PFSK-1 (cell line): ENCODE results near the gene TMEM109.

Experiments used
- FOXP2 ChIP-seq: optimal IDR thresholded peaks from 2 replicates; pipeline ENCODE3; 2011; ENCODE audit warnings: borderline replicate concordance, control low read depth, inconsistent platforms; ENCODE audit not compliant: insufficient read depth; ENCODE audit errors: extremely low read length, extremely low read depth
- POLR2AphosphoS5 ChIP-seq: IDR thresholded peaks from 2 replicates; pipeline ENCODE4 v1.6.1; 2012; ENCODE audit warnings: low read depth, mild to moderate bottlenecking, control low read depth, low read length, moderate library complexity
- SIN3A ChIP-seq: IDR thresholded peaks from 2 replicates; pipeline ENCODE4 v1.6.1; 2012; ENCODE audit warnings: mild to moderate bottlenecking, low read length, moderate library complexity, borderline replicate concordance; ENCODE audit not compliant: insufficient read depth
- TAF1 ChIP-seq: IDR thresholded peaks from 2 replicates; pipeline ENCODE4 v1.6.1; 2012; ENCODE audit warnings: low read length, control low read depth, borderline replicate concordance; ENCODE audit not compliant: insufficient read depth
- TF ChIP-seq, protein P1 (sequence below), 2 experiments: IDR thresholded peaks; 2 replicates each; pipeline versions ENCODE4 v1.6.1 to v1.8.0; 2011 to 2012; ENCODE audit warnings: low read depth in 2 of 2, low read length in 2 of 2, control low read depth in 1 of 2, inconsistent platforms in 1 of 2, mild to moderate bottlenecking in 1 of 2, moderate library complexity in 1 of 2; ENCODE audit not compliant: insufficient read depth in 1 of 2

TMEM109 gene

DNA sequence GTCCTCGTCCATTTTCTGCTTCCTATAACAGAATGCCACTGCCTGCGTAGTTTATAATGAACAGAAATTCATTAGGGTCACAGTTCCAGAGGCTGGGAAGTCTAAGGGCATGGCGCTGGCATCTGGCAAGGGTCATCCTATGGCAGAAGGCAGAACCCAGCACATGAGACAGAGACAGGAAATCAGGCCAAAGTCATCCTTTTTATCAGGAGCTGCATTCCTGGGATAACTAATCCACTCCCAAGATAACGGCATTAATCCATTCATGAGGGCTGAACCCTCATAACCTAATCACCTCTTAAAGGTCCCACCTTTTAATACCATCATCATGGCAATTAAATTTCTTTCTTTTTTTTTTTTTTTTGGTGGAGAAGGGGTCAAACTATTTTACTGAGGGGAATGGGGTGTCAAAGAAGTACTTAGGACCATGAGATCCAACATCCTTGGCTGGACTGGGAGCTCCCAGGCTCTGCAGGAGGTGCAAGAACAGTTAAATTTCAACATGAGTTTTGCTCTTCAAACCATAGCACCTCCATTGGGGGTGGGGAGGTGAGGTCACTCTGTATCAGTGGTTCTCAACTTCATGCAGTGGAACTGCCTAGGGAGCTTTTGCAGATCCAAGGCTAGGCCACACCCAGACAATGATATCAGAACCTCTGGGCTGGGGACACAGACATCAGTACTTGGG lies 4.4 kb downstream of the TMEM109 start:
- TF ChIP-seq SIN3A (no peak), FOXP2 (no peak), POLR2AphosphoS5 (no peak), TAF1 (no peak)
- TF ChIP-seq, protein P1, sequence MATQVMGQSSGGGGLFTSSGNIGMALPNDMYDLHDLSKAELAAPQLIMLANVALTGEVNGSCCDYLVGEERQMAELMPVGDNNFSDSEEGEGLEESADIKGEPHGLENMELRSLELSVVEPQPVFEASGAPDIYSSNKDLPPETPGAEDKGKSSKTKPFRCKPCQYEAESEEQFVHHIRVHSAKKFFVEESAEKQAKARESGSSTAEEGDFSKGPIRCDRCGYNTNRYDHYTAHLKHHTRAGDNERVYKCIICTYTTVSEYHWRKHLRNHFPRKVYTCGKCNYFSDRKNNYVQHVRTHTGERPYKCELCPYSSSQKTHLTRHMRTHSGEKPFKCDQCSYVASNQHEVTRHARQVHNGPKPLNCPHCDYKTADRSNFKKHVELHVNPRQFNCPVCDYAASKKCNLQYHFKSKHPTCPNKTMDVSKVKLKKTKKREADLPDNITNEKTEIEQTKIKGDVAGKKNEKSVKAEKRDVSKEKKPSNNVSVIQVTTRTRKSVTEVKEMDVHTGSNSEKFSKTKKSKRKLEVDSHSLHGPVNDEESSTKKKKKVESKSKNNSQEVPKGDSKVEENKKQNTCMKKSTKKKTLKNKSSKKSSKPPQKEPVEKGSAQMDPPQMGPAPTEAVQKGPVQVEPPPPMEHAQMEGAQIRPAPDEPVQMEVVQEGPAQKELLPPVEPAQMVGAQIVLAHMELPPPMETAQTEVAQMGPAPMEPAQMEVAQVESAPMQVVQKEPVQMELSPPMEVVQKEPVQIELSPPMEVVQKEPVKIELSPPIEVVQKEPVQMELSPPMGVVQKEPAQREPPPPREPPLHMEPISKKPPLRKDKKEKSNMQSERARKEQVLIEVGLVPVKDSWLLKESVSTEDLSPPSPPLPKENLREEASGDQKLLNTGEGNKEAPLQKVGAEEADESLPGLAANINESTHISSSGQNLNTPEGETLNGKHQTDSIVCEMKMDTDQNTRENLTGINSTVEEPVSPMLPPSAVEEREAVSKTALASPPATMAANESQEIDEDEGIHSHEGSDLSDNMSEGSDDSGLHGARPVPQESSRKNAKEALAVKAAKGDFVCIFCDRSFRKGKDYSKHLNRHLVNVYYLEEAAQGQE (IDR thresholded peaks at IDR 0.05; ENCODE audit: insufficient read depth in 1 of 2, low read depth in 2 of 2, low read length in 2 of 2): no peak

DNA sequence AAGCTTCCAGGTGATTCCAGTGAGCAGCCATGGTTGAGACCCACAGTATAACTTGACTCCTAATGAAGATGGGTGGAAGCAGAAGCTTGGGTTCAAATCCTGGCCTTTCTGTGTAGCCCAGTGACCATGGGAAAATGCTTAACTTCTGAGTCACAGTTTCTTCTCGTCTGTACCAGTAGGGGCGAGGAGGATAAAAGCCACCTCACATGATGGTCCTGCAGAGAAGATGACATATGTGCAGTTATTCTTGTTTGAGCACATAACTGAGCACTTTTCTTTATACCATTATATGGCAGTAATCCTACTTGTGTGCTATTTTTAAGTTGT lies 4.9 kb downstream of the TMEM109 start:
- TF ChIP-seq FOXP2 (no peak), TAF1 (no peak), SIN3A (no peak), POLR2AphosphoS5 (no peak)
- TF ChIP-seq, protein P1 (IDR thresholded peaks at IDR 0.05; ENCODE audit: insufficient read depth in 1 of 2, low read depth in 2 of 2, low read length in 2 of 2): no peak

DNA sequence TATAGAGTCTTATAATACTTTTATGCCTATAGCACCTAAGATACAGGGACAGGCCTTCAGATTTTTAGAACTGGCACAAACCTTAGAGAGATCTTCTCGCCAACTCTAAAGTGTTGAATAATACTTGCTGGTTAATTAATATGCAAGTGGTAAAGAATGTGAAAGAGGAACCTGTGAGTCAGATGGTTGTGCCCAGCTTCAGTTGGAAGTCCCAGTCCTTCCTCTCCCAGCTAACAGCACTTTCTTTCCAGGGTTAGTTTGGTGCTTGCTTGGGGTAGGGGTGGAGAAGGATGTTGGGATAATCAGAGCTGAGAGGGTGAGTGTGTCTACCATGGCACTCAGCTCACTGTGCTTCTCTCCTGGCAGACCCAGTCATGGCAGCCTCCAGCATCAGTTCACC lies 5.4 kb downstream of the TMEM109 start:
- TF ChIP-seq TAF1 (no peak), POLR2AphosphoS5 (no peak), SIN3A (no peak), FOXP2 (no peak)
- TF ChIP-seq, protein P1 (IDR thresholded peaks at IDR 0.05; ENCODE audit: insufficient read depth in 1 of 2, low read depth in 2 of 2, low read length in 2 of 2): no peak

DNA sequence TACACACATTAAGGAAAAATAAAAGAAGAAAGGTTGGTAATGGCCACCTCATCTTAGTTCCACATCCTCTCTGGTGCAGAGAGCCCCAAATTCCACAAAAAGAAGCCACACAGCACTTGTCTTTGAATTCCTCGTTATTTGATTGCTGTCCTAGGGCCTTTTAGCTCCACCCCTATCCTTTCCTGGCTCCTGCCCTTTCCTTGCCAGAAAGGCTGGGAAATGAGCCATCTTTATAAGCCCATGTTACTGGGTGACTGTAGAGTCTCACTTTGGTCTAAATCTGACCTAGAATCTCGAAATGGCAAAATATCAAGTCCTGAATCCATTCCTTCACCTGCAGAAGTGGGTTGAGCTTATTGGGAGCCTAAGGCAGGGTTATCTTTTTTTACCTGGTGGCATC lies 6.0 kb downstream of the TMEM109 start:
- TF ChIP-seq, protein P1 (IDR thresholded peaks at IDR 0.05; ENCODE audit: insufficient read depth in 1 of 2, low read depth in 2 of 2, low read length in 2 of 2): no peak
- no peak for TF ChIP-seq TAF1
- TF ChIP-seq FOXP2: no peak
- TF ChIP-seq POLR2AphosphoS5: no peak
- no peak for TF ChIP-seq SIN3A

DNA sequence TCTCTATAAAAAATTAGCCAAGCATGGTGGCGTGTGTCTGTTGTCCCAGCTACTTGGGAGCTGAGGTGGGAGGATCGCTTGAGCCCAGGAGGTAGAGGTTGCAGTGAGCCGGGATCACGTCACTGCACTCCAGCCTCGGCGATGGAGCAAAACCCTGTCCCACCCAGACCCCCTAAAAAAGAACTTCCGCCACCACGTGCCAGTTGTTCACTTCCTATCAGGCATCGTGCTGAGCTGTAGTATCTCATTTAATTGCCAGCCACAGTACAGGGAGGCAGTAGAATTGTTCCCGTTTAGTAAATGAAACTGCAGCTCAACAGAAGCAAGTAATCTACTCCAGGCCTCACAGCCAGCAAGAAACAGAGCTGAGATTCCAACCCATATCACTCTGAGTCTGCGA lies 7.3 kb downstream of the TMEM109 start:
- TF ChIP-seq TAF1 (no peak), FOXP2 (no peak), SIN3A (no peak), POLR2AphosphoS5 (no peak)
- TF ChIP-seq, protein P1 (IDR thresholded peaks at IDR 0.05; ENCODE audit: insufficient read depth in 1 of 2, low read depth in 2 of 2, low read length in 2 of 2): no peak
